Endothelial cell of umbilical vein (primary cell): ENCODE measurements around the gene GABBR2. TPM values are rescaled to one million over a fixed set of nuclear protein-coding genes. Genes with fewer than 3 reads are reported as not detected.

Experiments
- BruUV-seq: library from RNA; stranded (reverse); fragments of 400-500 nt; replicated peaks from 2 replicates; lab custom pipeline; 2021; lab: Mats Ljungman, UMichigan
- CTCF ChIA-PET: fragments of 300-600, 350-600 bp; sonication (Branson Sonifier 250); formaldehyde crosslinking; loops from one replicate; lab custom pipeline; 2021; ENCODE audit warnings: antibody characterized with exemption, inconsistent platforms; lab: Charles Lee
- POLR2A ChIA-PET: fragments of 300-600, 350-600 bp; sonication (Branson Sonifier 250); formaldehyde crosslinking; loops from one replicate; lab custom pipeline; 2021; ENCODE audit warnings: antibody characterized with exemption, inconsistent platforms; lab: Charles Lee
- DNase-seq: peaks from one replicate; pipeline ENCODE4 v3.0.0-alpha.2; 2011; ENCODE audit warnings: low read depth, low spot score
- FAIRE-seq: peaks from 2 replicates; lab custom pipeline; 2011; peaks lifted over from hg19 to GRCh38; lab: Jason Lieb, UNC
- H2AFZ ChIP-seq: 2 replicates; pipeline ENCODE4 v1.6.0; 2012; ENCODE audit warnings: low read depth, low read length, control low read depth, inconsistent platforms
- H3K27ac ChIP-seq: 2 replicates; pipeline ENCODE4 v1.5.1; 2011; ENCODE audit warnings: low read depth, mild to moderate bottlenecking, control low read depth, low read length, moderate library complexity; ENCODE audit not compliant: insufficient read depth
- H3K27me3 ChIP-seq, 2 experiments: 2 replicates each; pipeline versions ENCODE4 v1.6.0 to v1.6.1; 2011; ENCODE audit warnings: low read length in 2 of 2, mixed read lengths in 1 of 2; ENCODE audit not compliant: control insufficient read depth in 2 of 2, insufficient read depth in 2 of 2
- H3K36me3 ChIP-seq, 2 experiments: 2 replicates in 1 of 2; 3 replicates in 1 of 2; pipeline ENCODE4 v1.5.1; 2011; ENCODE audit warnings: low read length in 2 of 2, mild to moderate bottlenecking in 1 of 2, moderate library complexity in 1 of 2; ENCODE audit not compliant: control insufficient read depth in 2 of 2, insufficient read depth in 2 of 2; ENCODE audit errors: extremely low read depth in 1 of 2
- H3K4me1 ChIP-seq: 3 replicates; pipeline ENCODE4 v1.5.1; 2011; ENCODE audit warnings: mild to moderate bottlenecking, low read length; ENCODE audit not compliant: control insufficient read depth, insufficient read depth; ENCODE audit errors: extremely low read depth
- H3K4me2 ChIP-seq: 2 replicates; pipeline ENCODE4 v1.6.1; 2011; ENCODE audit warnings: low read length, control low read depth, mixed read lengths; ENCODE audit not compliant: insufficient read depth
- H3K4me3 ChIP-seq, 3 experiments: fragments of 200-600 bp in 1 of 3; sonication (generic), shearing (Covaris generic) in 1 of 3; replicated peaks in 1 of 3; 2 replicates each; pipeline ENCODE4 v1.5.1; 2011 to 2016; ENCODE audit warnings: control low read depth in 3 of 3, low read length in 3 of 3, mild to moderate bottlenecking in 2 of 3, inconsistent platforms in 1 of 3, low read depth in 1 of 3, moderate library complexity in 1 of 3; ENCODE audit not compliant: insufficient read depth in 1 of 3
- H3K79me2 ChIP-seq: 2 replicates; pipeline ENCODE4 v1.6.0; 2012; ENCODE audit warnings: low read length, inconsistent platforms; ENCODE audit not compliant: control insufficient read depth, insufficient read depth
- H3K9ac ChIP-seq: replicated peaks from 2 replicates; pipeline ENCODE3; 2011; ENCODE audit warnings: low read length, control low read depth; ENCODE audit not compliant: insufficient read depth; ENCODE audit errors: extremely low read depth
- H3K9me1 ChIP-seq: replicated peaks from 3 replicates; pipeline ENCODE4 v1.6.0; 2011; ENCODE audit warnings: mild to moderate bottlenecking, low read length; ENCODE audit not compliant: control insufficient read depth, insufficient read depth; ENCODE audit errors: extremely low read depth
- H3K9me3 ChIP-seq: replicated peaks from 2 replicates; pipeline ENCODE4 v1.5.1; 2012; ENCODE audit warnings: low read length, inconsistent platforms; ENCODE audit not compliant: control insufficient read depth, insufficient read depth
- H4K20me1 ChIP-seq: replicated peaks from 2 replicates; pipeline ENCODE3; 2011; ENCODE audit warnings: mild to moderate bottlenecking, low read length; ENCODE audit not compliant: control insufficient read depth, insufficient read depth; ENCODE audit errors: extremely low read depth
- EZH2 ChIP-seq: IDR thresholded peaks from 2 replicates; pipeline ENCODE4 v1.6.1; 2012; ENCODE audit warnings: borderline replicate concordance, low read depth, mild to moderate bottlenecking, moderate library complexity, low read length, inconsistent platforms; ENCODE audit not compliant: severe bottlenecking
- FOS ChIP-seq: IDR thresholded peaks from 2 replicates; pipeline ENCODE4 v1.6.1; 2011; ENCODE audit warnings: mild to moderate bottlenecking, low read length, moderate library complexity, borderline replicate concordance; ENCODE audit not compliant: insufficient read depth
- GATA2 ChIP-seq: IDR thresholded peaks from 2 replicates; pipeline ENCODE4 v1.7.0; 2011; ENCODE audit warnings: low read depth, mild to moderate bottlenecking, moderate library complexity, mixed read lengths, low read length; ENCODE audit not compliant: insufficient read length, insufficient read depth
- JUN ChIP-seq: IDR thresholded peaks from 2 replicates; pipeline ENCODE4 v1.6.1; 2011; ENCODE audit warnings: borderline replicate concordance, low read depth; ENCODE audit not compliant: insufficient read length, insufficient read depth
- MYC ChIP-seq: IDR thresholded peaks from one replicate; pipeline ENCODE4 v1.6.1; 2011; ENCODE audit warnings: mild to moderate bottlenecking, low read depth, low read length
- POLR2A ChIP-seq: IDR thresholded peaks from 2 replicates; pipeline ENCODE4 v1.6.1; 2012; ENCODE audit warnings: low read depth, mild to moderate bottlenecking, control low read depth, low read length
- POLR2AphosphoS5 ChIP-seq: IDR thresholded peaks from 2 replicates; pipeline ENCODE4 v1.6.1; 2012; ENCODE audit warnings: low read depth, mild to moderate bottlenecking, control low read depth, low read length, moderate library complexity; ENCODE audit not compliant: insufficient read depth
- dilution Hi-C: fragments of 300-500 bp; cut with MboI; formaldehyde crosslinking; loops from one replicate; pipeline ENCODE4 v1.15.0; 2019; ENCODE audit warnings: low sequenced_read_pairs; ENCODE audit not compliant: extremely low pct_ligation_motif_present
- intact Hi-C: fragments of 100-400 bp; cut with micrococcal nuclease; formaldehyde crosslinking; loops from one replicate; pipeline ENCODE4 v1.10.0; 2022
- polyA plus RNA-seq, 4 experiments: library from polyadenylated mRNA; depleted of rRNA in 3 of 4; stranded (reverse) in 3 of 4; unstranded in 1 of 4; fragments of >200 nt; gene quantifications; 2 replicates each; pipeline versions ENCODE4 v1.2.1 to v1.2.3, GENCODE V29; 2011 to 2012; ENCODE audit warnings: missing spikeins in 1 of 4
- total RNA-seq: library from RNA; stranded (reverse); gene quantifications from 2 replicates; pipeline ENCODE4 v1.2.3, GENCODE V29; 2021
- TF ChIP-seq, protein P1 (sequence below): IDR thresholded peaks from 2 replicates; pipeline ENCODE4 v1.6.1; 2011; ENCODE audit not compliant: insufficient read depth, insufficient read length
- TF ChIP-seq, protein P2 (sequence below), 2 donors: IDR thresholded peaks; 1 replicate in 1 of 2; 2 replicates in 1 of 2; pipeline ENCODE4 v1.5.1; 2011; ENCODE audit warnings: low read length in 2 of 2, mild to moderate bottlenecking in 2 of 2, moderate library complexity in 2 of 2, control low read depth in 1 of 2, inconsistent platforms in 1 of 2, low read depth in 1 of 2; ENCODE audit not compliant: insufficient read depth in 1 of 2; ENCODE audit errors: extremely low read depth in 1 of 2

The GABBR2 gene
- total and polyA plus RNA-seq, 2 donors (not counting 3 experiments of a cell fraction or from before 2014, with no cell fraction given): 1.1 to 9.2 TPM

DNA sequence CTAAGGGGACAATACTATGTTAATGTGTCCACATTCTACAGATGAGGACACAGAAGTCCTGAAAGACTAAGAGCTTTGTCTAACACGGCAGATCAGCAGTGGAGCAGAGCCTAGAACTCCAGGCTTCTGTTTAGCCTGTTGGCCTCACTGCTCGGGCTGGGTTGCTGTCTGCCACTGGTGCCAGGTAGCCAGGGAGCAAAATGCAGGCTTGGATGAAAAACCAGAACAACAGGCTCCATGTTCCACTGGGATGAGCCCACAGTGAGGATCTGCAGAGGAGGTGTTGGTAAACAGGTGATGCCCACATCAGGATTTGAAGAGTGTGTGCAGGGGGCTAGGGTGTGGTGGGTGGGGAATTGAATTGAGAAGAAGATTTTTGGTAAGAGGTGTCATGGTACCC is 339.3 kb downstream of the GABBR2 start:
- no peak for FAIRE-seq
- ChIA-PET POLR2A (no interaction called here), CTCF (no interaction called here)

More for the DNA sequence above, 339.3 kb downstream of the GABBR2 start:
- Histone ChIP-seq H3K27me3 (no peaks in the 10 kb centered on the region), H3K4me3 (no peak overlapping the region), H3K4me1 (peaks cover 8% of the 10 kb centered on the region), H3K27ac (no peak overlapping the region), H3K9me3 (no peaks in the 10 kb centered on the region), H3K9me1 (no peaks in the 10 kb centered on the region), H3K79me2 (no peaks in the 10 kb centered on the region), H3K36me3 (no peaks in the 10 kb centered on the region), H4K20me1 (no peaks in the 10 kb centered on the region), H2AFZ (no peak overlapping the region), H3K9ac (no peak overlapping the region), H3K4me2 (no peak overlapping the region)
- dilution Hi-C loops: no loop called here
- DNase-seq: no peak
- no TSS peak for BruUV-seq
- intact Hi-C loops: no loop called here
- TF ChIP-seq, protein P1, sequence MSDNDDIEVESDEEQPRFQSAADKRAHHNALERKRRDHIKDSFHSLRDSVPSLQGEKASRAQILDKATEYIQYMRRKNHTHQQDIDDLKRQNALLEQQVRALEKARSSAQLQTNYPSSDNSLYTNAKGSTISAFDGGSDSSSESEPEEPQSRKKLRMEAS: no peak
- TF ChIP-seq JUN: no peak
- TF ChIP-seq POLR2A: no peak
- no peak for TF ChIP-seq EZH2
- TF ChIP-seq, protein P2, sequence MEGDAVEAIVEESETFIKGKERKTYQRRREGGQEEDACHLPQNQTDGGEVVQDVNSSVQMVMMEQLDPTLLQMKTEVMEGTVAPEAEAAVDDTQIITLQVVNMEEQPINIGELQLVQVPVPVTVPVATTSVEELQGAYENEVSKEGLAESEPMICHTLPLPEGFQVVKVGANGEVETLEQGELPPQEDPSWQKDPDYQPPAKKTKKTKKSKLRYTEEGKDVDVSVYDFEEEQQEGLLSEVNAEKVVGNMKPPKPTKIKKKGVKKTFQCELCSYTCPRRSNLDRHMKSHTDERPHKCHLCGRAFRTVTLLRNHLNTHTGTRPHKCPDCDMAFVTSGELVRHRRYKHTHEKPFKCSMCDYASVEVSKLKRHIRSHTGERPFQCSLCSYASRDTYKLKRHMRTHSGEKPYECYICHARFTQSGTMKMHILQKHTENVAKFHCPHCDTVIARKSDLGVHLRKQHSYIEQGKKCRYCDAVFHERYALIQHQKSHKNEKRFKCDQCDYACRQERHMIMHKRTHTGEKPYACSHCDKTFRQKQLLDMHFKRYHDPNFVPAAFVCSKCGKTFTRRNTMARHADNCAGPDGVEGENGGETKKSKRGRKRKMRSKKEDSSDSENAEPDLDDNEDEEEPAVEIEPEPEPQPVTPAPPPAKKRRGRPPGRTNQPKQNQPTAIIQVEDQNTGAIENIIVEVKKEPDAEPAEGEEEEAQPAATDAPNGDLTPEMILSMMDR (IDR thresholded peaks at IDR 0.05; ENCODE audit: extremely low read depth in 1 of 2, insufficient read depth in 1 of 2, low read depth in 1 of 2, low read length in 2 of 2): no peak
- TF ChIP-seq FOS: no peak
- TF ChIP-seq GATA2: no peak
- TF ChIP-seq POLR2AphosphoS5: no peak
- TF ChIP-seq MYC: no peak
